ENCODE data around the gene CCNB2. TPM values are rescaled to one million over a fixed set of nuclear protein-coding genes. Genes with fewer than 3 reads are reported as not detected.

The CCNB2 gene
- polyA plus RNA-seq, 1 donor (not counting 4 experiments of a cell fraction or from before 2014, with no cell fraction given): 36.9 TPM

GRCh38 chr15:59147666-59148065 is 42.7 kb downstream of the CCNB2 start:
- Histone ChIP-seq H3K27ac (ENCODE audit: control insufficient read depth, insufficient read depth, low read length) (no peak overlapping the region), H3K4me3 (ENCODE audit: control insufficient read depth in 2 of 3, extremely low read depth in 1 of 3, insufficient read depth in 2 of 3, low read depth in 1 of 3, low read length in 3 of 3) (no peak overlapping the region), H2AFZ (ENCODE audit: control insufficient read depth, low read length) (no peak overlapping the region), H3K4me2 (ENCODE audit: control insufficient read depth, extremely low read depth, insufficient read depth, low read depth, low read length) (no peak overlapping the region), H3K36me3 (ENCODE audit: control insufficient read depth in 2 of 2, extremely low read depth in 1 of 2, insufficient read depth in 2 of 2, low read length in 2 of 2) (peaks cover 31 to 40% of the 10 kb centered on the region in 2 experiments), H4K20me1 (ENCODE audit: control insufficient read depth, extremely low read depth, insufficient read depth, low read length) (no peaks in the 10 kb centered on the region), H3K27me3 (ENCODE audit: control insufficient read depth, extremely low read depth, insufficient read depth, low read length) (no peaks in the 10 kb centered on the region), H3K9ac (ENCODE audit: control insufficient read depth, extremely low read depth, insufficient read depth, low read length) (no peak overlapping the region), H3K79me2 (ENCODE audit: control insufficient read depth, insufficient read depth, low read length) (no peaks in the 10 kb centered on the region), H3K4me1 (ENCODE audit: control insufficient read depth, extremely low read depth, insufficient read depth, low read length) (no peaks in the 10 kb centered on the region), H3K9me1 (ENCODE audit: control insufficient read depth, extremely low read depth, insufficient read depth, low read length) (no peaks in the 10 kb centered on the region), H3K9me3 (ENCODE audit: control insufficient read depth, low read depth, low read length) (no peaks in the 10 kb centered on the region)
- FAIRE-seq: no peak
- dilution Hi-C loops (cut with MboI; ENCODE audit: extremely low pct_ligation_motif_present, low sequenced_read_pairs): no loop called here
- TF ChIP-seq EZH2 (IDR thresholded peaks at IDR 0.05; ENCODE audit: low read length): no peak
- TF ChIP-seq, protein P1, sequence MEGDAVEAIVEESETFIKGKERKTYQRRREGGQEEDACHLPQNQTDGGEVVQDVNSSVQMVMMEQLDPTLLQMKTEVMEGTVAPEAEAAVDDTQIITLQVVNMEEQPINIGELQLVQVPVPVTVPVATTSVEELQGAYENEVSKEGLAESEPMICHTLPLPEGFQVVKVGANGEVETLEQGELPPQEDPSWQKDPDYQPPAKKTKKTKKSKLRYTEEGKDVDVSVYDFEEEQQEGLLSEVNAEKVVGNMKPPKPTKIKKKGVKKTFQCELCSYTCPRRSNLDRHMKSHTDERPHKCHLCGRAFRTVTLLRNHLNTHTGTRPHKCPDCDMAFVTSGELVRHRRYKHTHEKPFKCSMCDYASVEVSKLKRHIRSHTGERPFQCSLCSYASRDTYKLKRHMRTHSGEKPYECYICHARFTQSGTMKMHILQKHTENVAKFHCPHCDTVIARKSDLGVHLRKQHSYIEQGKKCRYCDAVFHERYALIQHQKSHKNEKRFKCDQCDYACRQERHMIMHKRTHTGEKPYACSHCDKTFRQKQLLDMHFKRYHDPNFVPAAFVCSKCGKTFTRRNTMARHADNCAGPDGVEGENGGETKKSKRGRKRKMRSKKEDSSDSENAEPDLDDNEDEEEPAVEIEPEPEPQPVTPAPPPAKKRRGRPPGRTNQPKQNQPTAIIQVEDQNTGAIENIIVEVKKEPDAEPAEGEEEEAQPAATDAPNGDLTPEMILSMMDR (optimal IDR thresholded peaks at IDR 0.05 in 1 of 3, IDR thresholded peaks at IDR 0.05 in 1 of 3, conservative IDR thresholded peaks at IDR 0.05 in 1 of 3; ENCODE audit: extremely low read depth in 1 of 3, insufficient read depth in 2 of 3, low read length in 3 of 3): no peak
- no peak for DNase-seq (ENCODE audit: low read depth, low spot score)

GRCh38 chr15:59148153-59148833 is 43.3 kb downstream of the CCNB2 start:
- dilution Hi-C loops (cut with MboI; ENCODE audit: extremely low pct_ligation_motif_present, low sequenced_read_pairs): no loop called here
- Histone ChIP-seq H3K4me3 (ENCODE audit: control insufficient read depth in 2 of 3, extremely low read depth in 1 of 3, insufficient read depth in 2 of 3, low read depth in 1 of 3, low read length in 3 of 3) (no peak overlapping the region), H3K9me3 (ENCODE audit: control insufficient read depth, low read depth, low read length) (no peaks in the 10 kb centered on the region), H2AFZ (ENCODE audit: control insufficient read depth, low read length) (no peak overlapping the region), H3K27me3 (ENCODE audit: control insufficient read depth, extremely low read depth, insufficient read depth, low read length) (no peaks in the 10 kb centered on the region), H3K27ac (ENCODE audit: control insufficient read depth, insufficient read depth, low read length) (no peak overlapping the region), H3K9ac (ENCODE audit: control insufficient read depth, extremely low read depth, insufficient read depth, low read length) (no peak overlapping the region), H3K9me1 (ENCODE audit: control insufficient read depth, extremely low read depth, insufficient read depth, low read length) (no peaks in the 10 kb centered on the region), H4K20me1 (ENCODE audit: control insufficient read depth, extremely low read depth, insufficient read depth, low read length) (no peaks in the 10 kb centered on the region), H3K4me1 (ENCODE audit: control insufficient read depth, extremely low read depth, insufficient read depth, low read length) (no peaks in the 10 kb centered on the region), H3K4me2 (ENCODE audit: control insufficient read depth, extremely low read depth, insufficient read depth, low read depth, low read length) (no peak overlapping the region), H3K79me2 (ENCODE audit: control insufficient read depth, insufficient read depth, low read length) (no peaks in the 10 kb centered on the region), H3K36me3 (ENCODE audit: control insufficient read depth in 2 of 2, extremely low read depth in 1 of 2, insufficient read depth in 2 of 2, low read length in 2 of 2) (peaks cover 29 to 46% of the 10 kb centered on the region in 2 experiments)
- FAIRE-seq (no peak), DNase-seq (ENCODE audit: low read depth, low spot score) (no peak)
- TF ChIP-seq EZH2 (IDR thresholded peaks at IDR 0.05; ENCODE audit: low read length): no peak
- TF ChIP-seq, protein P1 (optimal IDR thresholded peaks at IDR 0.05 in 1 of 3, IDR thresholded peaks at IDR 0.05 in 1 of 3, conservative IDR thresholded peaks at IDR 0.05 in 1 of 3; ENCODE audit: extremely low read depth in 1 of 3, insufficient read depth in 2 of 3, low read length in 3 of 3): no peak

Measured in keratinocyte (primary cell).